ENCODE data around the gene JAML.
A peak's percentile ranks its signal among the peaks of the same experiment; 100 is the strongest.

JAML gene

GRCh38 chr11:118215262-118215661 lies 9.5 kb downstream of the JAML start:
- peaks cover 100% of the 10 kb centered on the region for H3K4me1 Mint-ChIP-seq (ENCODE audit: low read depth)
- peak overlapping the region; percentile 89 for H3K4me3 Mint-ChIP-seq
- H3K27ac Mint-ChIP-seq: peak overlapping the region; percentile 99
- H3K27me3 Mint-ChIP-seq: no peaks in the 10 kb centered on the region
- peaks cover 75% of the 10 kb centered on the region for H3K36me3 Mint-ChIP-seq (ENCODE audit: low read depth)
- peaks cover 3% of the 10 kb centered on the region for H3K9me3 Mint-ChIP-seq

GRCh38 chr11:118214210-118214914 lies 10.4 kb downstream of the JAML start:
- no peaks in the 10 kb centered on the region for H3K27me3 Mint-ChIP-seq
- H3K4me3 Mint-ChIP-seq: peak overlapping the region; percentile 89
- peaks cover 72% of the 10 kb centered on the region for H3K36me3 Mint-ChIP-seq (ENCODE audit: low read depth)
- peaks cover 3% of the 10 kb centered on the region for H3K9me3 Mint-ChIP-seq
- peak overlapping the region; percentile 99 for H3K27ac Mint-ChIP-seq
- peaks cover 92% of the 10 kb centered on the region for H3K4me1 Mint-ChIP-seq (ENCODE audit: low read depth)

- H3K4me3 Mint-ChIP-seq: peak overlapping the region; percentile 89
- peaks cover under 1% of the 10 kb centered on the region for H3K9me3 Mint-ChIP-seq
- H3K36me3 Mint-ChIP-seq (ENCODE audit: low read depth): peaks cover 72% of the 10 kb centered on the region
- peak overlapping the region; percentile 99 for H3K27ac Mint-ChIP-seq
- peaks cover 86% of the 10 kb centered on the region for H3K4me1 Mint-ChIP-seq (ENCODE audit: low read depth)
- no peaks in the 10 kb centered on the region for H3K27me3 Mint-ChIP-seq
Measured at GRCh38 chr11:118213781-118214180, 11.0 kb downstream of the JAML start.

GRCh38 chr11:118213201-118213600 lies 11.6 kb downstream of the JAML start:
- H3K4me3 Mint-ChIP-seq: peak overlapping the region; percentile 89
- H3K27ac Mint-ChIP-seq: peak overlapping the region; percentile 99
- H3K4me1 Mint-ChIP-seq (ENCODE audit: low read depth): peaks cover 80% of the 10 kb centered on the region
- H3K36me3 Mint-ChIP-seq (ENCODE audit: low read depth): peaks cover 77% of the 10 kb centered on the region
- H3K27me3 Mint-ChIP-seq: no peaks in the 10 kb centered on the region
- no peaks in the 10 kb centered on the region for H3K9me3 Mint-ChIP-seq

DNA sequence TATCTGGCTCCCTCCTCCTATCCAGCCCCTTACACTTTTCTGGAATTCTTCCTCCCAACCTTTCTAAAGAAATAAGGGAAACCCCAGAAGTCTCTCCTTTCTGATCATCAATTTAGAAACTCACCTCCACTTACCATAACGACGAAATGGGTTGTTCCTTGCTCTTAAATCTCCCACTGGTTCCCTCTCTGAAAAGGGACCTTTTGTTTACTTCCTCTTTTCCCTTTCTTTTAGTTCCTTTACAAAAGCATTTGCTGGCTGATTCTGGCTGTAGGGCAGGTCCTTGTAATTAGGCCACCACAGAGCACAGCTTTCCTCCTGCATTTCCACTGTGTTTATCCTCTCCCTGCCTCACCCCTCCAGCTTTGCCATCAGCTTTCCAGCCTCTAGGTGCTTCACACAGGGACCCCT lies 12.0 kb downstream of the JAML start:
- no peaks in the 10 kb centered on the region for H3K9me3 Mint-ChIP-seq
- H3K4me1 Mint-ChIP-seq (ENCODE audit: low read depth): peaks cover 76% of the 10 kb centered on the region
- H3K27ac Mint-ChIP-seq: peak overlapping the region; percentile 99
- H3K4me3 Mint-ChIP-seq: peak overlapping the region; percentile 89
- no peaks in the 10 kb centered on the region for H3K27me3 Mint-ChIP-seq
- peaks cover 78% of the 10 kb centered on the region for H3K36me3 Mint-ChIP-seq (ENCODE audit: low read depth)

- no peaks in the 10 kb centered on the region for H3K9me3 Mint-ChIP-seq
- peak overlapping the region; percentile 89 for H3K4me3 Mint-ChIP-seq
- peaks cover 71% of the 10 kb centered on the region for H3K4me1 Mint-ChIP-seq (ENCODE audit: low read depth)
- peak overlapping the region; percentile 99 for H3K27ac Mint-ChIP-seq
- H3K36me3 Mint-ChIP-seq (ENCODE audit: low read depth): peaks cover 82% of the 10 kb centered on the region
- no peaks in the 10 kb centered on the region for H3K27me3 Mint-ChIP-seq
Measured at GRCh38 chr11:118212131-118212725, 12.6 kb downstream of the JAML start.

- Mint-ChIP-seq H3K27me3 (no peaks in the 10 kb centered on the region), H3K27ac (peak overlapping the region; percentile 65), H3K4me3 (peak overlapping the region; percentile 89), H3K4me1 (ENCODE audit: low read depth) (peaks cover 58% of the 10 kb centered on the region), H3K9me3 (no peaks in the 10 kb centered on the region), H3K36me3 (ENCODE audit: low read depth) (peaks cover 89% of the 10 kb centered on the region)
Measured at GRCh38 chr11:118211006-118211405, 13.8 kb downstream of the JAML start.

DNA sequence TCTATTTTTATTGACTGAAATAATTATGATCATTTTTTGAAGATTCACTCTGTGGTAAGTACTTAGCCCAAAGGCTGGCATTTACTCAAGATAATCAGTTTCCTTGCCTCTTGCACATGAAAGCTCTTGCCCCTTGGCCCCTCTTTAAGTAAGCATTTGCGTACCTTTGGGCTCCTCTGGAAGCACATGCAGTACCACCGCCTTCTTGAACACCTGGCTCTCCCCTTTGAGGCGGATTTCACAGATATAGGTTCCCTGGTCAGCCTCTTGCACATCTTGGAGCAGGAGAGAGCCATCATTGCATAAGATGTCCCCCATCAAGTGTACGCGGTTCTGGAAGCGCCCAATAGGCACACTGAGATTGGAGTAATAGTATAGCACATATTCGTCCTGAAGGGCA lies 14.5 kb downstream of the JAML start:
- peak overlapping the region; percentile 65 for H3K27ac Mint-ChIP-seq
- peaks cover 85% of the 10 kb centered on the region for H3K36me3 Mint-ChIP-seq (ENCODE audit: low read depth)
- H3K4me3 Mint-ChIP-seq: peak overlapping the region; percentile 89

DNA sequence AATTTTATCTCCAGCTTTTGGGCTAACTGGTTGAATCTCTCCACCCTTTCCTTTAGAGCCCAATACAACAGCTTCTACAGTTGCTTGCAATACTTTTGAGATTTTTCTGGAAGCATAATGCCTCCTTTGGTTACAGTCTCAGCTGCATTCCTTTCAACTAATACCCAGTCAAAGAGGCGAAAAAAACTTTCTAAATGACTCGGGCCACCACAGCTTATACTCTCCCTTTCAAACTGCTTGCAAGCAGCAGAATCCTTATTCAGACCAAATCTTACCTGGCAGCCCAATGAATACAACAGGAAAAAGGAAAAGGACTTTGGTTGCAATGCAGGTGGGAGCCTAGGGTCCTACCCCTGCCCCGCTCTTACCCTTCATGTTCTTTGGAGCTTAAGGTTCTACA lies 15.8 kb downstream of the JAML start:
- peak overlapping the region; percentile 95 for H3K27ac Mint-ChIP-seq
- H3K36me3 Mint-ChIP-seq (ENCODE audit: low read depth): peaks cover 73% of the 10 kb centered on the region
- no peaks in the 10 kb centered on the region for H3K27me3 Mint-ChIP-seq
- peaks cover 39% of the 10 kb centered on the region for H3K4me1 Mint-ChIP-seq (ENCODE audit: low read depth)
- H3K4me3 Mint-ChIP-seq: peak overlapping the region; percentile 65
- no peaks in the 10 kb centered on the region for H3K9me3 Mint-ChIP-seq

More for the DNA sequence above, 14.5 kb downstream of the JAML start:
- Mint-ChIP-seq H3K27me3 (no peaks in the 10 kb centered on the region), H3K9me3 (no peaks in the 10 kb centered on the region), H3K4me1 (ENCODE audit: low read depth) (peaks cover 51% of the 10 kb centered on the region)

GRCh38 chr11:118207079-118207478 lies 17.7 kb downstream of the JAML start:
- H3K36me3 Mint-ChIP-seq (ENCODE audit: low read depth): peaks cover 53% of the 10 kb centered on the region
- H3K4me1 Mint-ChIP-seq (ENCODE audit: low read depth): peaks cover 19% of the 10 kb centered on the region
- H3K4me3 Mint-ChIP-seq: no peak overlapping the region
- no peaks in the 10 kb centered on the region for H3K27me3 Mint-ChIP-seq
- no peaks in the 10 kb centered on the region for H3K9me3 Mint-ChIP-seq
- no peak overlapping the region for H3K27ac Mint-ChIP-seq

DNA sequence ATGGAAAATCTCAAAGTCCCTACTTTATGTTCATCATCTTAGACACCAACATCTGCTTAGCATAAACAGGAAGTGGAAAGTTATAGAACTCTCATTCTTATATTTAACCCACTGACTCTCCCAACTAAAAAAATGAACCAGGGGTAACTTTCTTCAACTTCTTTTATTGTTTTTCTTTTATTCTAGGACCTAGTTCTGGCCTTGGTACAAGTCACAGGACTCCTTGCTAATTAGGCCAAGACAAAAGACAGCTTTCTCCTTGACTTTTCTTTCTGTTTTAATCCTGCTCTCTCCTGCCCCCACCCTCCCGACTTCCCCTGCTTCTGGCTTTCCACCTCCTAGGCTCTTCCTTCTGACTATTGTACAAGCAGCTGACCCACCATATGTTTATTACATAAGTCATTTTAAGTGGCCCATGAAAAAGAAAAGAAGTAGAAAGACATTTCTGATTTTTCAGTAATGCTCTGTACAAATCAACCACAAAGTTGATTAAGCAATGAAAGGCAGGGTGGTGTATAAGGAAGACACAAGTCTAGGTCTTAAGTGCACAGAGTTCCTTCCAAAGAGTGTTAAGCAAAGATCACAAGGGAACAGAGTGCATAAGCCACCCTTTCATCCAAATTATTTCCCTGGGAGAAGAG lies 18.3 kb downstream of the JAML start:
- Mint-ChIP-seq H3K27me3 (no peaks in the 10 kb centered on the region), H3K4me3 (no peak overlapping the region), H3K9me3 (no peaks in the 10 kb centered on the region), H3K4me1 (ENCODE audit: low read depth) (peaks cover 13% of the 10 kb centered on the region), H3K36me3 (ENCODE audit: low read depth) (peaks cover 48% of the 10 kb centered on the region), H3K27ac (no peak overlapping the region)

DNA sequence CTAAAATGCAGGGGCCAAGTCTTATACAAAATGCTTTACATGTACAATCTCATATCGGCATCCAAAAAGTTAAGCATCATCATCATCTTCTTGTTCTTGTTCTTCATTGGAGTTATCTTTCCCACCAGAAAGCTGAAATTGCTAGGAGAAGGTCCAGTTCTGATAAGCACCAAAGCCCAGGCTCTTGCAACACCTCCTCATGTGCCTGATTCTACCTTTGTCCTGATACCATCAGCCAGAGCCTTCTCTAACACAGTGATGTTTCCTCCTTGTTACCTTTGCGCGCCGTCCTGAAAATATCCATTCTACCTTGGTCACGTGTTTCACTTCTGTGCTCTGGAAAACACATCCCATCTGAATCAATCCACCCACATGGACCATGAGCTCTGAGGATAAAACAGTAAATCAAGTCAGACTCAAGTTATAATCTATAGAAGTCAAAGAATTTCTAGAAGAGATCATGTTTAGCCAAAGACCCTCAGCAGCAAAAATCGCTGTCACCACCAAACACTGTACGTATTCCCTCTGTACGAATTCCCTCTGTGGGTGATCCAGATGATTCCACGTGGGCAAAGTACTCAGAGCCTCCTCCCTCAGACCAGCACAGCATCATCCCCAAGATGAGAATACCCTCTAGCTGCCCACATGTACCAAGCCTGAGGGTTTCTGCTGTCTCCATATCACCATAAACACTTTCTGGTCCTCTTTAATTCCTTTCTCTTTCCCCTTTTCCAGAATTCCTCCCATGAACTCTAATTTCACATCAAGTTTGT lies 19.0 kb downstream of the JAML start:
- peaks cover 41% of the 10 kb centered on the region for H3K36me3 Mint-ChIP-seq (ENCODE audit: low read depth)
- no peaks in the 10 kb centered on the region for H3K27me3 Mint-ChIP-seq
- no peak overlapping the region for H3K27ac Mint-ChIP-seq
- no peak overlapping the region for H3K4me3 Mint-ChIP-seq
- H3K9me3 Mint-ChIP-seq: no peaks in the 10 kb centered on the region
- peaks cover 6% of the 10 kb centered on the region for H3K4me1 Mint-ChIP-seq (ENCODE audit: low read depth)

- H3K27me3 Mint-ChIP-seq: no peaks in the 10 kb centered on the region
- H3K4me1 Mint-ChIP-seq (ENCODE audit: low read depth): no peaks in the 10 kb centered on the region
- no peaks in the 10 kb centered on the region for H3K9me3 Mint-ChIP-seq
- no peak overlapping the region for H3K4me3 Mint-ChIP-seq
- peaks cover 30% of the 10 kb centered on the region for H3K36me3 Mint-ChIP-seq (ENCODE audit: low read depth)
- H3K27ac Mint-ChIP-seq: no peak overlapping the region
Measured at GRCh38 chr11:118202599-118203422, 22.0 kb downstream of the JAML start.

- Mint-ChIP-seq H3K9me3 (no peaks in the 10 kb centered on the region), H3K27ac (no peak overlapping the region), H3K36me3 (ENCODE audit: low read depth) (peaks cover 30% of the 10 kb centered on the region), H3K4me3 (no peak overlapping the region), H3K27me3 (no peaks in the 10 kb centered on the region), H3K4me1 (ENCODE audit: low read depth) (peaks cover 2% of the 10 kb centered on the region)
Measured at GRCh38 chr11:118201966-118202365, 22.8 kb downstream of the JAML start.

Data from stimulated activated naive CD8-positive, alpha-beta T cell treated with anti-CD3 and anti-CD28 coated beads, Interleukin-15, Interleukin-2, amounts not matched to agents 100 ng/mL and 50 ng/mL, for 24 hours (primary cell).